Nucleus accumbens (tissue), 56 donors: Measurements from ENCODE around the gene WDR72.
"Not testable (repeated sequence)": the region's sequence is repeated elsewhere in the genome, so short reads cannot be mapped to it uniquely, and the experiment has no call there.

Experiments
- DNase-seq, 56 donors: peaks; one replicate each; lab custom pipeline; 2025; lab: John Stamatoyannopoulos, UW

Gene WDR72

DNA sequence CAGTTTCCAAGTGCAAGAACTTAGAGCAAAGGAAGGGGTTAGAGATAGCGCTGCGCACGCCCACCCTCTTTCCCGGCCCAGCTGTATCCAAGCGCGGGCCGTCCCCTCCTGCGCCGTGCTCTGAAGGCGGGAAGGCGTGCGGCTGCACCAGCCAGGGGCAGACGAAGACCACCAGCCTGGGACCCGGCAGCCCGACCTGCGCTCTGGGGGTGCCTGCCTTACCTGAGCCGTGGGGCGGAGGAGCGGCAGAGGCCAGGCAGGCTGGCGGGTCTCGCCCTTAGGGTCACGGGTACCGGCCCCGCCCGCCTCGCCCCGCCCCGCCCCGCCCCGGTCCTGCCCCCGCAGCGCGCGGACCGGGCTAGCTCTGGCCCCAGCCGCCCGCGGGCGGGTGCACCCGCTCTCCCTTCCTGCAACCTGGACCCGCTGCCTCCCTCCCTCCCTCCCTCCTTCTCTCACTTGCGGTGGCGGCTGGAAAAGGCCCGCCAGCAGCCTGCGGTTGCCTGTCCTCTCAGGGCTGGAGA is at the start of gene WDR72:
TSS of gene WDR72 (minus strand) at position 253 of the 521 bp plus-strand sequence. CDS start 26,514 bp downstream, outside the sequence.
- no peak for DNase-seq

DNA sequence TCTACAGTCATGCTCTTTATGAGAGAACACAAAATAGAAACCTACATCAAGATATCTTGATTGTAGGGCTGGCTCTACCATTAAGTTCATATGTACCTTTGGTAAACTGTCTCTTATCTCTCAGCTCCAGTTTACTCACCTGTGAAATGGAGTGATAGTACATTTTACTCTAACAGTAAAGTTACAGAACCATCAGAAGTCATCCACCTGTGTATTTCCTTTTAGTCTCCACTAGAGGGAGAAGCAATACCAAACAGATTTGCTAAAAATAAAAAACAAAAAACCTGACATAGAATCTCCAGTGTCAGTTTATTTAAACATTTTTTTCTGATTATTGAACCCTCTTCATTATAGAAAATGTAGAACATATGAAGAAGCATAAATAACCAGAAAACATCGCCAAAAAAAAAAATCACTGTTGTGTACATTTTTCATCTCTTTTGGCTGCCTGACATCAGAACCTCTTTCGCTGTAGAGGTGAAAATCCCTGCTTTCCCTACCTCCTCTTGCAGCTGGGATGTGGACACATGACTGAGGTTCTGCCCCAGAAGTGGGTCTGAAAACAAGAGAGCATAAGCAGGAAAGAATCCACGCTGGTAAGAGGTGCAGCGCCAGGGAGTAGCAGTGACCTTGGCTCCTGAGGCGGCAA is 48.7 kb upstream of the WDR72 start:
- DNase-seq, result no peak

DNA sequence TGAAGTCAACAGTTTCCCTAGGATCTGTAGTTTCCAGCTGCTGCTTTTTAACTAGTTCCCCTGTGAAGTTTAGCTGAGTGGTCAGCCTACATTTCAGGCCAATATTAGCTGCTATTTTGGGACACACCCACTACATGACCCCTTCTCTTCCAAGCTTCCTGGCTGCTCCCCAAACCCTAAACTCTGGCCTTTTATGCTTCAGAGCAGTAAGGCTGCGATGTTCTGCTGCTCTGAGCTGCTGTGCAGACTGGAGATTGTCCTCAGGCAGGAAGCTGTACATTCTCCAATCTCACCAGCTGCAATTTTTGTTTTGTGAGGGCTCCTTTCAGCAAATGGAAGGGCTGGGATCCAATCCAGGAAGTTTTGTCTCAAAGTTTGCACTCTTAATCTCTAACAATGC is 48.0 kb upstream of the WDR72 start:
- no peak for DNase-seq

DNA sequence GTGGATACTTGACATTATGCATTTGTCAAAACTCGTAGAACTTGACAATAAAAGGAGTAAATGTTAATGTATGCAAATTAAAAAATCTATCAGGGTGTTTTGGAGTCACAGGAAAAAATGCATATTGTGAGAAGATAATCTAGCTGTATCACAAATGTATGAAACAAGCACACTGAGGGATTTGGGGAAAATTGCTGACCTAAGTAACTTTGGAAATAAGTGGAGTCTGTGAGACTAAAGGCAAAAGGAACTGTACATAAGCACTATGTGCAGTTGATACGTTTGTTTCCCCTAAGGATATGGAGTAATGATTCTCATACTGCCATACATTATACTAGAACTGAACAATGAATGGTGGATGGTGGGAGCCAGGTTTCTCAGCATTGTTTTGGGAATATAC is 43.2 kb upstream of the WDR72 start:
- DNase-seq, result no peak

DNA sequence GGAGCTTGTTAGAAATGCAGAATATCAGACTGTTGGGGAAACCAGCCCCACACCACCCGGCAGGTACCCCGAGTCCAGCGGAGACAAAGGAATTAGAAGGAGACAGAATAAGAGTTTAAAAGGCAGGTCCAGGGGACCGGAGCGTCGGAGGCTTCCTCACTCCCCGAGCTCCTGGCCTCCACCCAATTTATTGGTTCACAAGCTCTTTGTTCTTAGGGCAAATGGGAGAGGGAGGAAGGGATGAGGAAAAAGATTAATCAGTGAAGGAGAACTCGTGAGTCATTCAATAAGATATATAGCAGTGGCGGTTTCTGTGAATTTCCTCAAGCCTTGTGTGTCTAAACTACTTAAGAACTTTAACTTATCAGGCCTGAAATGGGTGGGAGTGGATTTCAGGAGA is 32.1 kb upstream of the WDR72 start:
- no peak for DNase-seq

DNA sequence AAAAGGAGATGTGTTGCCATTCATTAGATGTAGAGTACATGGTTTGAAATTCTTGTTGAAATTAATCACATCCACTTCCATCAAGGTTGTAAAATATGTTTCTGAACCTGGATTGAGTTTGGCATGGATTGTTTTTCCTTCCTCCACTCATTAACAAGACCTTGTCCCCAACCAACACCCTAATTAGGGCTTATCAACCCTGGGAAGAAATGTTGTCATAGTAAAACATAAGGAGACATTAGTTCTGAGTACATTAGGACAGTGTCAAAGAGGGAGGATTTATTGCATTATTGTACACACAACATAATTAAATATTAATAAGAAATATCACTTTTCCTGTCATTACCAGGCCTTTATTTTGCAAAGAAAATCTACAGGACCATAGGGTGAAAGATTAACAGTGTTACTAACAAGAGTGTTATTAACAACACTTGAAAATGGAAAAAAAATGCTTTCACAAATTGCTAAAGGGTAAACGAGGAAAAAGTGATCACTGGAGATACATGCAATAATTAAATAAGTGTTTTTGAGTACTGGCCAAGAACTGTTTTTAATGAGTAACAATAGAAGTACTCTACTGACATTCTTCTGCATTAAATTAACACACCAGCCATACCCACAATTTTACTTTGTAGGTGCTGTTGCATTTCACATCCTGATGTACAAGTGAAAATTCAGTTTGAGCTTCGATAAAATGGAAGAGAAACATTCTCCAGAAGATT is 30.4 kb upstream of the WDR72 start:
- DNase-seq, result no peak

DNA sequence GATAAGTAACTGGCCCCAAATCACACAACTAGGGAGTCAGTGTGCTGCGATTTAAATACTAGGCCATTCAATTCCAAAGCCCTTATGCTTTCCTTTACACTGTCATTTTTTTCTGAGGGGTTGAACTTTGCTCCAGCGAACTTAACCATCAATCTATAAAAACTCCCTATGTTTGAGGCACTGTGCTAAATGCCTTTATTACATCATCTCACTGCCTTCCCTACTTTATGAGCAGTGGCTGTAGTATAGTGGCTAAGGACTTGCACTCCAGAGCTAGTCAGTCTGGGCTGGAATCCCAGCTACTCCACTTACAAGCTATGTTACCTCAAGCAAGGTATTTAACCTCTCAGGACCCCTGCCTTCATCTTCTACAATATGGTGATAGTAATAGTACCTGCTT is 26.9 kb upstream of the WDR72 start:
- DNase-seq, result no peak

DNA sequence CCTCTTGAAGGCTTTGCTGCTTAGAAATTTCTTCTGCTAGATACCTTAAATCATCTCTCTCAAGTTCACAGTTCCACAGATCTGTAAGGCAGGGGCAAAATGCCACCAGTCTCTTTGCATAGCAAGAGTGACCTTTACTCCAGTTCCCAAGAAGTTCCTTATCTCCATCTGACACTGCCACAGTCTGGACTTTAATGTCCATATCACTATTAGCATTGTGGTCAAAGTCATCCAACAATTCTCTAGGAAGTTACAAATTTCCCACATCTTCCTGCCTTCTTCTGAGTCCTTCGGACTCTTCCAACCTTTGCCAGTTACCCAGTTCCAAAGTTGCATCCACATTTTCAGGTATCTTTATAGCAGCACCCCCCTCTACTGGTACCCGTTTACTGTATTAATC is 25.8 kb upstream of the WDR72 start:
- DNase-seq, result not testable (repeated sequence)

DNA sequence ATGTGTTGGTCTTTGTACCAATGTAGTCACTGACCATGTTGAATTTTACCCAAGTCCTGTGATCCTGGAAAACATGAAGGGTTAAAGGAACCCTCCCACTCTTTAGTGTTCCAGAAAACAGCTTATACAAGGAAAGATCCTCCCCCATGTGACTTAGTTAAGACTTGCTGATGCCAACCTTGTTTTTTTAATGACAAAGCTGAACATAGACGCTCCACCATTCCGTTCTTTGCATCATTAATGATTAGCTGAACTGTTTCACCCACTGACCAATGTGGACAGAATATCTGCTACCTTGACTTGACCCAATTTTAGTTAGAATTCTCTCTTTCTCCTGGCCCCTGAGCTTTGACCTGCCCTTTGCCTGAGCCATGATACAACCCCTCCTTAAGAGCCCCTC is 3.5 kb upstream of the WDR72 start:
- DNase-seq, result no peak

DNA sequence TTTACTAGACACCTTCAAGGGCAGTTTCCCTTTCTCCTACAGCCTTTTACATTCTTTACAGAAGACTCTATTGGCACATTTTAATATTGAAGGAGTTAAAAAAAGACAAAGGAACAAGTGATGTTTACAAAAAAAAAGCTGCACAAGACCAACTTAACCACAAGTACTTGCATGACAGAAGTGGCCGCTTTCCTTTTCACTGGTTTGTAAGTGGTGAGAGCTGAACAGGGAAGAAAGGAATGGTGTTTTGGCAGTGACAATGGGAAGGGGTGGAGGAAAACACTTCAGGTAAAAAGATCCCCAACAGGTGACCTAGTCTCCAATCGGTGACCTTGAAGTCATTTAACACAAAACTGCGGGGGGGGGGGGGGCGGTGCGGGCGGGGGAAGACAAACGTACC is 1.1 kb downstream of the WDR72 start:
- no peak for DNase-seq

DNA sequence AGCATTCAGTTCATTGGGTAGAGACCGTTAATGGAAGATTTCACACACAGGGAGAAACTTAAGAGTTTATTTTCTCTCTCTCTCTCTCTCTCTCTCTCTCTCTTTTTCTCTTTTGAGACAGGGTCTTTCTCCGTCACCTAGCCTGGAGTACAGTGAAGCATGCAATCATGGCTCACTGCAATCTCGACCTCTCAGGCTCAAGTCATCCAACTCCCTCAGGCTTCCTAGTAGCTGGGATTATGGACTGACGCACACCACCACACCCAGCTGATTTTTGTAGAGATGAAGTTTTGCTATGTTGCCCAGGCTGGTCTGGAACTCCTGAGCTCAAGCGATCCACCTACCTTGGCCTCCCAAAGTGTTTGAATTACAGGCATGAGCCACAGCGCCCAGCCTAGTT is 1.6 kb downstream of the WDR72 start:
- no peak for DNase-seq

DNA sequence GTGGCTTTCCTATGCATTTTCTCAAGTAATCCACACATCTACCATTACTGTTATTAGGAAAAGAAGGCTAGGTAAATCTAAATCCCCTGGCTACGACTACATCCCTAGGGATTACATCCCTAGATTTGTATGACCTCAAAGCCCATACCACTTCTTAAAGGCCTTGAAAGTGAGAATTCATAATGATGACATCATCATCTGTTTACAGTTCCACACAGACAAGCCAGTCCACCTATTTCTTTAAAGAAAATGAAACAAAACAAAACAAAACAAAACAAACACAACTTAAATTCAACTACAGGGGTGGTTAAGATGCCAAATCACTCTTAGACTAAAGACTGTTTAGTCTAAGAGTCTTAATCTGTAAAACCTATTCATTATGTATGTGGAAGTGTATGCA is 5.7 kb downstream of the WDR72 start:
- no peak for DNase-seq

DNA sequence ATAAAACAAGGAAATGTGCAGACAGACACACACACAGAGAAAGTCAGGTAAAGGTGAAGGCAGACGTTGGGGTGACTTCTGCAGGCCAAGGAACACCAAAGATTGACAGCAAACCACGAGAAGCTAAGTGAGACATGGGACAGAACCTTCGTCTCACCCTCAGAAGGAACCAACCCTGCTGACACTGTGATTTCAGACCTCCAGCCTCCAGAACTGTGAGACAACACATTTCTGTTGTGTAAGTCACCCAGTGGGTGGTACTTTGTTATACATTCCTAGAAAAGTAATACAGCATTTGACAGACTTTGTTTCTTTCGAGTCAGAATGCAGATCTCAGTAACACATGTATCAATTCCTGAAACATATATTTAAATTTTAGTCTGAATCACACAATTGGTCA is 7.1 kb downstream of the WDR72 start:
- no peak for DNase-seq

DNA sequence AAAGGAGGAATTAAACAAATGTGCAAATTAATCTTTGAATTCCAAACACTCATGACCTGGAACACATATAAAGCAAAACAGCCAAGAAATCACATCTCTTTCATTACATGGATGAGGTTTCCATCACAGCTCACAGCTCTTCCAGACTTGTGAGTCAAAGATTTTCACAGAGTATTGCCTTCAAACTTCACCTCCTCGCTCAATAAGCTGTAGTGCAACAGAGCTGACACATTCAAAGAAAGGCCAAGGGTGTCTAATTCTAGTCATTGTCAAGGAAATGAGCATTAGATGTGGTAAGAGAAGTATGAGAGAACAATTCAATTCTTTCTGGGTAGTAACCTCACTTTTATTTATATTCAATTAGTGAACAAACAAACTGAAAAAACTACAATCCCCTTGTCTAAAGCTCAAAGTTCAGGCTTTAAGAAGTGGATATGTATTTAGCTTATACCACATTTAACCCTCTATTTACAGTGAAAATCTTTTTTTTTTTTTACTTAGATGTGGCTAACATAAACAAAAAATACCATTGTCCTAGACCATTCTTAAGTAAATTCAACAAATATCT is 11.9 kb downstream of the WDR72 start:
- no peak for DNase-seq

DNA sequence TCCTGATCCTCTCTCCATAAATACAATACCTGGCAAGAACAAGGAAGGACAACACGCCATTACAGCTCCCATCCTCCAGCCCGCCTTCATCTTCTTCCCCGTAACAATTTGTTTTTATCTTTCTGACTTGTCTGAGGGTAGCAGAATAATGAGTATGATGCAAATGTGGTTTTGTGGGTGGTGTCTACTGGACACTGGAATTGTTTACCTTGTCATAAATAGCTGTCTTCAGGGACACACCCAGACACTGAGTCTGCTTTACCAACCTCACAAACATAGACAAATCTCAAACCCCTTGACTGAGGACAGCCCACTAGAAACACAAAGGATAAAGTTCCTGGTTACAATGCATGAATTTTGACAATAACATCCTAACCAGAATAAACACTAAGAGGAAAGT is 13.4 kb downstream of the WDR72 start:
- no peak for DNase-seq

DNA sequence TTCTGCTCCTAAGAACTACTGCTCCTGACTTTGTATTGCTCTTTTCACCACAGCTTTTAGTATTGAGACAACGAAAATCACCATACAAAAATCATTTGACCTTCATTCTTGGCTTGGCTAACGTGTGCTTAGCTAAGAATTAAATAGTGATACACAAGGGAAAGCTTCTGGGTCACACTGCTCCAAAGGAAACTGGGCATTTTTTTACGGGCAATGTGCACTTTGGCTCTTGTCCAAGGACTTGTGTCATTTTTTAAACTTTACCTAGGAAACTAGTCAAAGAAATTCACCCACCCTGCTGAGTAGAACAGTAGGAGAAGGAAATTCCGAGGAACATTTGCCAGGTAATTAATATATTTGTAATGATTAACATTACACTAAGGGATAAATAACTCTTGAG is 19.8 kb downstream of the WDR72 start:
- DNase-seq, result no peak

DNA sequence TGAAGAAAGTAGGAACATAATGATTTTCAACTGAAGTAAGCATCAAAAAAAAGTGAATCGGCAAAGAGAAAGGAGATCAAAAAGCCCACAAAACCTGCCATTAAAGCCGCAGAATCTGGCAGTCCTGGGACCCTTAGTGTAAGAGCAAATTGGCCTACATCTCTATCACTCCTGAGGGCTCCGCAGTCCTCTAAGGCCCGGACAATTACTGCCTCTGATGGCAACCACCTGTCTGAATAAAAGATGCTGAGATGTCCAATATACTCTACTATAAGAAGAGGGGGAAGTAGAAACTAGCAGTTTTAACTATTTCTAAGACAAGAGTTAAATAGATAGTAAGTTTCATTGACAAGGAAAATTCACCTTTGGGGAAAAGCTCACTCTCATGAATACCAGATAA is 20.3 kb downstream of the WDR72 start:
- DNase-seq, result no peak

DNA sequence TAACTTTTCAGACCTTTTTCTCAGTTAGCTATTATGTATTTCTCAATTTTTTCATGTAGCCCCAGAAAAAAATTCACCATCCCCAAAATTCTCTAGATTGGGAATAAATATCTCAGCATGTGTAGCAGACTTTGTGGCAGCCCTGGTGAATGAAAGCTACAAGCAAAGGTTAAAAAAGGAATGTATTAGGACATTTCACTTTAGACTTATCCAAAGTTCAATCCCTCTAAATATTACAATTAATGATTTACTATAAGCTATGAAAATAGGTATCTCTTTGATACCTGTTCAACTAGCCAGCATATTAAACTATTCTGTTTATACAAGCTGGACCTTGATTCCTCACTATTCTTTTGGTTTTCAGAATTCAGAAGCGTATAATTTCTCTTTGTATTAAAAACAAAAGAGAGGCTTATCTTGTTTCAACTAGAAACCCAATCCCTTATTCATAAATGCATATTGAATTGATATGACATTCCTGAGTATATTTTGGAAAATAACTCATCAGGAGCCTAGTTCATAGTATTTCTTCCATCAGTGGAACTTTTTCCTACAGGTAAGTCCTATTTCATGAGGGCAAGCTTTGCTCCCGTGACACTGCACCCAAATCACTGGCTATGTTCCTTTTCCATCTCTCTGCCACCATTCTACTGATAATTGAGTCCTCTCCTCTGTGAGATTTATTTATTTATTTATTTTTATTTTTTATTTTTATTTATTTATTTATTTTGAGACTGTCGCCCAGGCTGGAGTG is 38.0 kb downstream of the WDR72 start:
- no peak for DNase-seq

DNA sequence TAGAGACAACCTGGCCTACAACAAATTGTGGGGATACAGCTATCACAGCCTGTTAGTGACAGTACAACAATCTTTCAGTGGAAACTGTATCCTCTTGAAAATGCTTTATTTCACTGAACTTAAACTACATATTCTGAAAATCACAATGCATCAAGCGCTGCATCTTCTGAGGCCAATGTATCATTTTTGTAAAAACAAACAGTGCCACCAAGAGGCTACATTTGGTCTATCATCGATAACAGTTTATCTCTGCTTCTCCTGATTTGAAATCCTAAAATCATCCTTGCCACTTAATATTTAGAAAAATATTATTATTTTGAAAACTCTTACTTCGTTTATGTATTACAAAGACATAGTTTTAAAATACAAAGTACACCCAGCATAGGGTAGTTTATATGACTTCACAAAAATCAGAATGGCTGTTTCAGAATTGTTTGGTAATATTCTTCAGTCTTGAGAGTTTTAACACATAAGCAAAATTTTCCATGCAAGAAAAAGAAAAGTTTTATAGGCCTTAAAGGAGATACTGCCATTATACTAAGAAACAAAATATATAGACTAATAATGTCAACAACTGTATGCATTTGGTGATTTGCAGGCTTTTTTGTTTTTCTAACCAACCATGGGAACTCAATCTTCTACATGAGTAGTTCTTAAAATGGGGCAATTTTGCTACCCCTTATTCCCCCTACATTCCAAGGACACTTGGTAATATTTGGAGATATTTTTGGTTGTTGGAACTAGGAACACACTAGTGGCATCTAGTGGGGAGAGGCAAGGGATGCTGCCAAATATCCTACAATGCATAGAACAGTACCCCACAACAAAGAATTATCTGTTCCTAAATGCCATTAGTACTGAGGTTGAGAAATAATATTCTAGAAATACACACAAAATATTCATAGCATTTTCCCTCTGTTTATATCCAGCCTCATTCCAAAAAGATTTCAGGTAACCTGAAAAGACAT is 42.3 kb downstream of the WDR72 start:
- DNase-seq, result no peak

DNA sequence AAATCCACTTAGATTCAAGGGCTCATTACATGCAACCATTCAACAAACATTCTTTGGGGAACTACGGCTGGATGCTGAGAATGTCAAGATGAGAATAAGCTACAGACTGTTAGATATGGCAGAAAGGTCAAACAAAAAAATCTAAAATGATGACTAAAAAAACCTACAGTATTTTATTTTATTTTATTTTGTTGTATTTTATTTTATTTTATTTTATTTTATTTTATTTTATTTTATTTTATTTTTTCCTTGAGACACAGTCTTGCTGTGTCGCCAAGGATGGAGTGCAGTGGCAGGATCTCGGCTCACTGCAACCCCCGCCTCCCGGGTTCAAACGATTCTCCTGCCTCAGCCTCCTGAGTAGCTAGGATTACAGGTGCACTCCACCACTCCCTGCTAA is 46.2 kb downstream of the WDR72 start:
- no peak for DNase-seq
